Measurements from ENCODE around the gene PCDHGA3. TPM values are rescaled to one million over a fixed set of nuclear protein-coding genes. Genes with fewer than 3 reads are reported as not detected.

PCDHGA3 gene
- total and polyA plus RNA-seq, 2 donors (not counting 1 experiment from before 2014, with no cell fraction given): 1.4 to 2.8 TPM

DNA sequence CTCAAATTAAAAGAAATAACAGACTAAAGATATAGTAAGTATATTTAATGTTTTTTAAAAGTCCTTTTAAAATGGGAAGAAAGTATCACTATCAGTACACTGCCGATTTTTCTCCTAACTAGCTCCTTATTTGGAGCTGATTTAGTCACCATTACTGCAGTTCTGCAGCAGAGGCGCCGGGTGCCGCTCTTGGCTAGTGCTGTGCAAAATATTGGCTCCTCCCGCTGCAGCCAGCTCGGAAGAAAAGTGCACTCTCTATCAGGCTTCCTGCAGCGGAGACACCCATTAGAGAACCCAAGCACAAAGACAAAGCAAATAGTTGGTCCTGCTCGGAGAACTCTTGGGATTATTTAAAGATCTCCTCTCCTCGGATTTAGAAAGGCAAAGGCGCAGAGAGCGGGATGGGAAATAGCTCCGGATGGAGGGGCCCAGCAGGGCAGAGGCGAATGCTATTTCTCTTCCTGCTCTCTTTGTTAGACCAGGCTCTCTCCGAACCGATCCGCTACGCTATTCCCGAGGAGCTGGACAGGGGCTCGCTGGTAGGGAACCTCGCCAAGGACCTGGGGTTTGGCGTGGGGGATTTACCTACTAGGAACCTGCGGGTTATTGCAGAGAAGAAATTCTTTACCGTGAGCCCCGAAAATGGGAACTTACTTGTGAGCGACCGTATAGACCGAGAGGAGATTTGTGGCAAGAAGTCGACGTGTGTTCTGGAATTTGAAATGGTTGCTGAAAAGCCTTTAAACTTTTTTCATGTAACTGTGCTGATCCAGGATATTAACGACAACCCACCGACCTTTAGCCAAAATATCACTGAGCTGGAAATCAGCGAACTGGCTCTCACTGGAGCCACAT lies 26.6 kb downstream of the PCDHGA3 start, which contains the start of gene PCDHGB3:
Gene PCDHGB3, plus strand, starts transcription at position 249 of the 855 bp plus-strand sequence. Its CDS starts 153 bp downstream, at position 402.
- TF ChIP-seq, protein P1, sequence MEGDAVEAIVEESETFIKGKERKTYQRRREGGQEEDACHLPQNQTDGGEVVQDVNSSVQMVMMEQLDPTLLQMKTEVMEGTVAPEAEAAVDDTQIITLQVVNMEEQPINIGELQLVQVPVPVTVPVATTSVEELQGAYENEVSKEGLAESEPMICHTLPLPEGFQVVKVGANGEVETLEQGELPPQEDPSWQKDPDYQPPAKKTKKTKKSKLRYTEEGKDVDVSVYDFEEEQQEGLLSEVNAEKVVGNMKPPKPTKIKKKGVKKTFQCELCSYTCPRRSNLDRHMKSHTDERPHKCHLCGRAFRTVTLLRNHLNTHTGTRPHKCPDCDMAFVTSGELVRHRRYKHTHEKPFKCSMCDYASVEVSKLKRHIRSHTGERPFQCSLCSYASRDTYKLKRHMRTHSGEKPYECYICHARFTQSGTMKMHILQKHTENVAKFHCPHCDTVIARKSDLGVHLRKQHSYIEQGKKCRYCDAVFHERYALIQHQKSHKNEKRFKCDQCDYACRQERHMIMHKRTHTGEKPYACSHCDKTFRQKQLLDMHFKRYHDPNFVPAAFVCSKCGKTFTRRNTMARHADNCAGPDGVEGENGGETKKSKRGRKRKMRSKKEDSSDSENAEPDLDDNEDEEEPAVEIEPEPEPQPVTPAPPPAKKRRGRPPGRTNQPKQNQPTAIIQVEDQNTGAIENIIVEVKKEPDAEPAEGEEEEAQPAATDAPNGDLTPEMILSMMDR (conservative IDR thresholded peaks at IDR 0.05 in 1 of 2, IDR thresholded peaks at IDR 0.05 in 1 of 2; ENCODE audit: low read depth in 1 of 2, low read length in 2 of 2): peak; percentile 44 to 47
- TF ChIP-seq EZH2 (IDR thresholded peaks at IDR 0.05; ENCODE audit: low read length, missing control alignments): no peak
- Histone ChIP-seq H3K9me3 (ENCODE audit: control insufficient read depth, insufficient read depth, low read depth, low read length) (peaks cover 2% of the 10 kb centered on the region), H4K20me1 (ENCODE audit: control insufficient read depth, extremely low read depth, insufficient read depth, low read length) (no peaks in the 10 kb centered on the region), H3K4me1 (ENCODE audit: control insufficient read depth, extremely low read depth, insufficient read depth, low read length) (no peaks in the 10 kb centered on the region), H3K9ac (ENCODE audit: insufficient read depth, low read length) (peak within 1 kb of the TSS; percentile 7), H3K27me3 (ENCODE audit: control insufficient read depth, insufficient read depth, low read length) (peaks cover 16% of the 10 kb centered on the region), H3K27ac (ENCODE audit: insufficient read depth, low read length) (no peak within 1 kb of the TSS), H2AFZ (ENCODE audit: low read length) (peak within 1 kb of the TSS; percentile 30), H3K4me3 (replicated peaks in 1 of 4; ENCODE audit: control extremely low read depth in 1 of 4, insufficient read depth in 1 of 4, low read depth in 3 of 4, low read length in 4 of 4) (peak within 1 kb of the TSS; percentile 25 to 48 (median 38)), H3K4me2 (ENCODE audit: extremely low read depth, insufficient read depth, low read length) (peak within 1 kb of the TSS; percentile 59), H3K36me3 (ENCODE audit: control insufficient read depth, insufficient read depth, low read length) (no peaks in the 10 kb centered on the region), H3K79me2 (ENCODE audit: control insufficient read depth, insufficient read depth, low read length) (no peaks in the 10 kb centered on the region)
- peak; percentile 53 to 70 for DNase-seq (ENCODE audit: low read depth in 2 of 2)

DNA sequence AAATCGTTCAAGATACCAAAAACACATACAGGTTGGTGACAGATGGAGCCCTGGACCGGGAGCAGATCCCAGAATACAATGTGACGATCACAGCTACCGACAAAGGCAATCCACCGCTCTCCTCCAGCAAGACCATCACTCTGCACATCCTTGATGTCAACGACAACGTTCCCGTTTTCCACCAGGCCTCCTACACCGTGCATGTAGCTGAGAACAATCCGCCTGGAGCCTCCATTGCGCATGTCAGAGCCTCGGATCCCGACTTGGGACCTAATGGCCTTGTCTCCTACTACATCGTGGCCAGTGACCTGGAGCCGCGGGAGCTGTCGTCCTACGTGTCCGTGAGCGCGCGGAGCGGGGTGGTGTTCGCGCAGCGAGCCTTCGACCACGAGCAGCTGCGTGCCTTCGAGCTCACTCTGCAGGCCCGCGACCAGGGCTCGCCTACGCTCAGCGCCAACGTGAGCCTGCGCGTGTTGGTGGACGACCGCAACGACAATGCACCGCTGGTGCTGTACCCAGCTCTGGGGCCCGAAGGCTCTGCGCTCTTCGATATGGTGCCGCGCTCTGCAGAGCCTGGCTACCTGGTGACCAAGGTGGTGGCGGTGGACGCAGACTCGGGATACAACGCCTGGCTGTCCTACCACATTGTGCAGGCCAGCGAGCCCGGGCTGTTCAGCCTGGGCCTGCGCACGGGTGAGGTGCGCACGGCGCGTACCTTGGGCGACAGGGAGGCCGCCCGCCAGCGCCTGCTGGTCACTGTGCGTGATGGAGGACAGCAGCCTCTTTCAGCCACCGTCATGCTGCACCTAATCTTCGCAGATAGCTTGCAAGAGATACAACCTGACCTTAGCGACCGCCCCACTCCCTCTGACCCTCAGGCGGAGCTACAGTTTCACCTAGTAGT lies 28.2 kb downstream of the PCDHGA3 start:
- no peak for DNase-seq (ENCODE audit: low read depth in 2 of 2)
- H3K27ac ChIP-seq (ENCODE audit: insufficient read depth, low read length): no peak overlapping the region
- H2AFZ ChIP-seq (ENCODE audit: low read length): no peak overlapping the region
- H3K27me3 ChIP-seq (ENCODE audit: control insufficient read depth, insufficient read depth, low read length): peaks cover 8% of the 10 kb centered on the region
- no peak overlapping the region for H3K4me3 ChIP-seq (replicated peaks in 1 of 4; ENCODE audit: control extremely low read depth in 1 of 4, insufficient read depth in 1 of 4, low read depth in 3 of 4, low read length in 4 of 4)
- H3K4me2 ChIP-seq (ENCODE audit: extremely low read depth, insufficient read depth, low read length): no peak overlapping the region
- no peaks in the 10 kb centered on the region for H3K79me2 ChIP-seq (ENCODE audit: control insufficient read depth, insufficient read depth, low read length)
- H3K36me3 ChIP-seq (ENCODE audit: control insufficient read depth, insufficient read depth, low read length): no peaks in the 10 kb centered on the region
- no peak for TF ChIP-seq EZH2 (IDR thresholded peaks at IDR 0.05; ENCODE audit: low read length, missing control alignments)
- TF ChIP-seq, protein P1 (conservative IDR thresholded peaks at IDR 0.05 in 1 of 2, IDR thresholded peaks at IDR 0.05 in 1 of 2; ENCODE audit: low read depth in 1 of 2, low read length in 2 of 2): no peak
- H3K9ac ChIP-seq (ENCODE audit: insufficient read depth, low read length): no peak overlapping the region
- no peaks in the 10 kb centered on the region for H4K20me1 ChIP-seq (ENCODE audit: control insufficient read depth, extremely low read depth, insufficient read depth, low read length)
- H3K9me3 ChIP-seq (ENCODE audit: control insufficient read depth, insufficient read depth, low read depth, low read length): peaks cover 2% of the 10 kb centered on the region
- no peaks in the 10 kb centered on the region for H3K4me1 ChIP-seq (ENCODE audit: control insufficient read depth, extremely low read depth, insufficient read depth, low read length)

Data from fibroblast of lung (primary cell).